ENCODE results near the gene CMTM8.

DNA sequence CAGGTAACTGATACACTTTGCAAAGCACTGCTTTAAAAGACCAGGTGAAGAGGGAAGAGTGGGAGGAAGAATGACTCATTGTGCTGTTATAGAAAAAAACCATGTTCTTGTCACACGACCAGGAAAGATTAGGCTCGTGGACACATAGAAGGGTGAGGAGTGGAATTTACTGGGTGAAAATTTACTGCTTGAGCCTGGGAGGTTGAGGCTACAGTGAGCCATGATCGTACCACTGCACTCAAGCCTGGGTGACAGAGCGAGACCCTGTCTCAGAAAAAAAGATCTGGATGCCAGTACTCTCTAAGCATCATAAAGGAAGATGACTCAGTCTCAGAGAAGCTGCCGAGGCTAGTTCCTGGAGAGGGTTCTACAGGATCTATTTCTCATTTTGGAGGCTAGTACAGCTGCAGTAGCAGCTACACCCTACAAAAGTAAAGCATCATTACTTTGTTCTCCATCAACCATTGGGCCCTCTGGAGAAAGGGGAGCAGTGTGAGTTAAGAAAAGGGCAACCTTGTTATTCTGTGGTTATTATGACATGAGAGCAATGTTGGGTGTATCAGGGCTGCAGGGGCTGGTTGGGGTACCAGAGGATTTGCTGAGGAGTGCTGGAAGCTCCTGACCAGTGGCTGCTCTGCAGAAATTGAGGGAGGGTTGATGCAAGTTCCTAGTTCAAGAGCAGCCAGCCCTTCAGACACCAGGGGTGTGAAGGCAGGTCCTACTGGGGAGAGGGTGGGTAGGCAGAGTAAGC lies 75.4 kb downstream of the CMTM8 start:
- TF ChIP-seq, protein P1, sequence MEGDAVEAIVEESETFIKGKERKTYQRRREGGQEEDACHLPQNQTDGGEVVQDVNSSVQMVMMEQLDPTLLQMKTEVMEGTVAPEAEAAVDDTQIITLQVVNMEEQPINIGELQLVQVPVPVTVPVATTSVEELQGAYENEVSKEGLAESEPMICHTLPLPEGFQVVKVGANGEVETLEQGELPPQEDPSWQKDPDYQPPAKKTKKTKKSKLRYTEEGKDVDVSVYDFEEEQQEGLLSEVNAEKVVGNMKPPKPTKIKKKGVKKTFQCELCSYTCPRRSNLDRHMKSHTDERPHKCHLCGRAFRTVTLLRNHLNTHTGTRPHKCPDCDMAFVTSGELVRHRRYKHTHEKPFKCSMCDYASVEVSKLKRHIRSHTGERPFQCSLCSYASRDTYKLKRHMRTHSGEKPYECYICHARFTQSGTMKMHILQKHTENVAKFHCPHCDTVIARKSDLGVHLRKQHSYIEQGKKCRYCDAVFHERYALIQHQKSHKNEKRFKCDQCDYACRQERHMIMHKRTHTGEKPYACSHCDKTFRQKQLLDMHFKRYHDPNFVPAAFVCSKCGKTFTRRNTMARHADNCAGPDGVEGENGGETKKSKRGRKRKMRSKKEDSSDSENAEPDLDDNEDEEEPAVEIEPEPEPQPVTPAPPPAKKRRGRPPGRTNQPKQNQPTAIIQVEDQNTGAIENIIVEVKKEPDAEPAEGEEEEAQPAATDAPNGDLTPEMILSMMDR (IDR thresholded peaks at IDR 0.05; ENCODE audit: borderline replicate concordance, extremely low read depth, low read length, poor library complexity, severe bottlenecking), result no peak
- TF ChIP-seq EZH2 (IDR thresholded peaks at IDR 0.05; ENCODE audit: borderline replicate concordance, low read depth, low read length, severe bottlenecking), result no peak
